ENCODE data around the gene CCDC40. TPM values are rescaled to one million over a fixed set of nuclear protein-coding genes. Genes with fewer than 3 reads are reported as not detected.

The CCDC40 gene
- total RNA-seq, 1 experiment from 2014 or later, result 14.2 TPM

DNA sequence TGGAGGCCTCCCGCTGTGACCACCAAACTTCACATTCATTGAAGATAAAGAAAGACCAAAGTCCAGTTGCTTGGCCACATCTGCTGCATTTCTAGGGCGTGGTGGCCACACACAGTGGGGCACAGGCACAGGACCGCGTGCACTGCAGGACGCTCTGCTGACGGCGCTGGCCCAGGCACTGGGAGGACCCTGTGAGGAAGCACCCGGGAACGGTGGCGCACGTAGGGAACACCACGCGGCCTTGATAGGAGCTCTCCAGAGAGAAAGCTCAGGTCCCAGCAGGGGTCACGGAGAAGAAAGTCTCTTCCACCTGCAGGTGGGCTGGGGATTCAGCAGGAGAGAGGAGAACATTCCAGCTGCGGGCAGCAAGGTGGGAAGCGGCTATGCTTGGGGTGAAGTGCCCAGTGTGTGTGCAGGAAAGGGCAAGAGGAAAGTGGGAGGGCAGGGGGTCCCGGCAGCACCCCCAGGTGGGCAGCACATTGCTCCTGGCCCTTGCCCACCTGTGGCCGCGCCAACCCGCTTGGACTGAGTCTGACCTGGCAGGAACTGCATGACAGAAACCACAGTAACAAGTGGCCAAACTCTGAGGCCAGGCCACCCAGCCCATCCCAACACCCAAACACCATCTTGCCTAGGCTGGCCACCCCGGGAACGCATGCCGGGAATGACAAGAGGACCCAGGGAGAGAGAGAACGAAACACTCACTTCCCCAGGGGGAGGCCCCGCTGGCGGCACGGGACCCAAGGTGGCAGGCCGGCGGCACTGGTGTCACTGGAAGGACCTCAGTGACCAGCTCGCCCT lies 33.6 kb upstream of the CCDC40 start:
- H3K36me3 ChIP-seq (ENCODE audit: low read depth), result no peaks in the 10 kb centered on the region
- no TSS peak for BruUV-seq (replicated peaks)
- no peaks in the 10 kb centered on the region for H3K4me1 ChIP-seq (replicated peaks; ENCODE audit: insufficient read depth)
- intact Hi-C loops (cut with micrococcal nuclease; ENCODE audit: unreplicated experiment), result no loop called here
- TF ChIP-seq EZH2 (IDR thresholded peaks at IDR 0.05; ENCODE audit: low read depth), result no peak
- TF ChIP-seq, protein P1, sequence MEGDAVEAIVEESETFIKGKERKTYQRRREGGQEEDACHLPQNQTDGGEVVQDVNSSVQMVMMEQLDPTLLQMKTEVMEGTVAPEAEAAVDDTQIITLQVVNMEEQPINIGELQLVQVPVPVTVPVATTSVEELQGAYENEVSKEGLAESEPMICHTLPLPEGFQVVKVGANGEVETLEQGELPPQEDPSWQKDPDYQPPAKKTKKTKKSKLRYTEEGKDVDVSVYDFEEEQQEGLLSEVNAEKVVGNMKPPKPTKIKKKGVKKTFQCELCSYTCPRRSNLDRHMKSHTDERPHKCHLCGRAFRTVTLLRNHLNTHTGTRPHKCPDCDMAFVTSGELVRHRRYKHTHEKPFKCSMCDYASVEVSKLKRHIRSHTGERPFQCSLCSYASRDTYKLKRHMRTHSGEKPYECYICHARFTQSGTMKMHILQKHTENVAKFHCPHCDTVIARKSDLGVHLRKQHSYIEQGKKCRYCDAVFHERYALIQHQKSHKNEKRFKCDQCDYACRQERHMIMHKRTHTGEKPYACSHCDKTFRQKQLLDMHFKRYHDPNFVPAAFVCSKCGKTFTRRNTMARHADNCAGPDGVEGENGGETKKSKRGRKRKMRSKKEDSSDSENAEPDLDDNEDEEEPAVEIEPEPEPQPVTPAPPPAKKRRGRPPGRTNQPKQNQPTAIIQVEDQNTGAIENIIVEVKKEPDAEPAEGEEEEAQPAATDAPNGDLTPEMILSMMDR (conservative IDR thresholded peaks at IDR 0.05), result no peak
- CTCF ChIA-PET, result interaction anchor here (0.6 to 0.7 kb wide), 2 partner anchors 10 to 78 kb away, joined by 3 to 4 read pairs; no protein-coding TSS in a partner anchor
- H3F3A ChIP-seq (ENCODE audit: insufficient read depth, low read depth), result 0 out of 2 replicates have a peak, but pooled peaks cover under 1% of the 10 kb centered on the region
- DNase-seq, result no peak
- no peaks in the 10 kb centered on the region for H3K9me3 ChIP-seq (ENCODE audit: insufficient read depth, low read depth)
- no peak overlapping the region for H3K4me2 ChIP-seq
- H3K27ac ChIP-seq, result no peak overlapping the region
- POLR2A ChIA-PET (ENCODE audit: unreplicated experiment), result interaction anchor here (0.6 kb wide), 1 partner anchor 10 kb away, joined by 4 read pairs; no protein-coding TSS in a partner anchor
- H2AFZ ChIP-seq, result no peak overlapping the region
- H3K27me3 ChIP-seq (ENCODE audit: insufficient read depth, low read depth), result no peaks in the 10 kb centered on the region
- H3K4me3 ChIP-seq, result no peak overlapping the region
- no peaks in the 10 kb centered on the region for H3K79me2 ChIP-seq (ENCODE audit: low read depth)
- no peaks in the 10 kb centered on the region for H4K20me1 ChIP-seq (ENCODE audit: insufficient read depth)
- H3K9me2 ChIP-seq (ENCODE audit: insufficient read depth), result no peaks in the 10 kb centered on the region

DNA sequence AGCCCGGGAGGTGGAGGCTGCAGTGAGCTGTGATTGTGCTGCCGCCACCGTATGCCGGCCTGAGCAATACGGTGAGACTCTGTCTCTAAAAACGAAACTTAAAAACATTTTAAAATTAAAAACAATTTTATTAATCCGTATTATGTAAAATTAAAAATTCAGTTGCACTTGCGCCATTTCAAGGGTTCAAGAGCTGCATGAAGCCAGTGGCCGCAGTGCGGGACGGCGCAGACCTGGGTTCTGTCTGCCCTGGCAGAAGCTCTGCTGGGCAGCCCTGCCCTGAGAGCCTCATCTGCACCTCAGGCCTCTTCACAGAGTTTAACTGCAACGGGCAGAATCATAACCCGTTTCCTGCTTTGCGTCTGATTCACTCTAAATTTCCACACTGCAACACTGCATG lies 32.5 kb upstream of the CCDC40 start:
- Histone ChIP-seq H3K27ac (no peak overlapping the region), H3K4me1 (replicated peaks; ENCODE audit: insufficient read depth) (no peaks in the 10 kb centered on the region), H3K27me3 (ENCODE audit: insufficient read depth, low read depth) (no peaks in the 10 kb centered on the region), H4K20me1 (ENCODE audit: insufficient read depth) (no peaks in the 10 kb centered on the region), H2AFZ (no peak overlapping the region), H3K4me3 (no peak overlapping the region), H3F3A (ENCODE audit: insufficient read depth, low read depth) (no peaks in the 10 kb centered on the region), H3K9me2 (ENCODE audit: insufficient read depth) (no peaks in the 10 kb centered on the region), H3K79me2 (ENCODE audit: low read depth) (no peaks in the 10 kb centered on the region), H3K9me3 (ENCODE audit: insufficient read depth, low read depth) (no peaks in the 10 kb centered on the region), H3K4me2 (no peak overlapping the region), H3K36me3 (ENCODE audit: low read depth) (no peaks in the 10 kb centered on the region)
- ChIA-PET CTCF (no interaction called here), POLR2A (ENCODE audit: unreplicated experiment) (no interaction called here)
- no peak for DNase-seq
- no peak for TF ChIP-seq EZH2 (IDR thresholded peaks at IDR 0.05; ENCODE audit: low read depth)
- TF ChIP-seq, protein P1 (conservative IDR thresholded peaks at IDR 0.05), result no peak
- intact Hi-C loops (cut with micrococcal nuclease; ENCODE audit: unreplicated experiment), result no loop called here
- no TSS peak for BruUV-seq (replicated peaks)

DNA sequence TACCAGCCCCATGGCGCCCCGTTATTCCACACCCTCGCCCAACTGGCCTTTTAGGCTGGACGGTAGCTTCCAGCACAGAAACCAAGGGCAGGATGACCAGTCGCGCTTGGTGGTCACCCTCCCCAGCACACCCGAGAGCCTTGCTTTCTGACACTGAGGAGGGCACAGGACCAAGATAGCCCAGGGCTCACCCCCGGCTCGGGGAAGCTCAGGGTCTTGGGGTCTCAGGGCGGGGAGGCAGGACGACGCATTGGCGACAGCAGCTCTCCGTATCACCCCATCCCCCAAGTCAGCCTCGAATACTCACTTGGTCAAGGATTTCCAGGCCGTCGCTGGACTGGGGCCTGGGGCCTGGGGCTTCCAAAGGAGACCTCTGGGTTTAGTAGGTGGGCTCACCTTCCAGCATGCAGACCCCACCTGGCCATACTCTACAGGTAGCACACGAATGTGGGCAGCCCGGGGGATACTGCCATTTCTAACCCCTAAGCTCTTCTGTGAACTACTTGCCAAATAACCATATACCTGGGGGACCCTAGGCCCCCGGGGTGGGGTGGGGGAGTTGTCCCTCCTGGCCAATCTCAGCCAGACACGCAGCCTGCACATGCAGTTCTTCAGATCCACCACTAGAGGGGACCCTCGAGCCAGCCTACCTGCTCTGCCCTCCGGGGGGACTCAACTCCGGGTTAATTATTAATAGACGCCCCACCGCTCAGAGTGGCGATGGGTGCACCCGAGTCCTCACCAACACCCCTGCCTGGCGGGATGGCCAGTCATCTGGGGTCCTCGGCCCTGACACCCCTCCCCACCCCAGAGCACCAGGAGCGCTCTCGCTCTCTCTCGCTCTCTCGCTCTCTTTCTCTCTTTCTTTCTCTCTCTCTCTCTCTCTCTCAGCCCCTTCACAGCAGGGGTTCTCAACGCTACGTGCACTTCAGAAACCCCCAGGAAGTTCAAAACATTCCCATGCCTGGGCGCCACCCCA lies 30.8 kb upstream of the CCDC40 start:
- Histone ChIP-seq H3K4me3 (no peak overlapping the region), H2AFZ (no peak overlapping the region), H3K27ac (no peak overlapping the region), H3K9me2 (ENCODE audit: insufficient read depth) (no peaks in the 10 kb centered on the region), H3K9me3 (ENCODE audit: insufficient read depth, low read depth) (no peaks in the 10 kb centered on the region), H3K4me2 (no peak overlapping the region), H3F3A (ENCODE audit: insufficient read depth, low read depth) (no peaks in the 10 kb centered on the region), H3K79me2 (ENCODE audit: low read depth) (no peaks in the 10 kb centered on the region), H3K27me3 (ENCODE audit: insufficient read depth, low read depth) (no peaks in the 10 kb centered on the region), H3K4me1 (replicated peaks; ENCODE audit: insufficient read depth) (no peaks in the 10 kb centered on the region), H3K36me3 (ENCODE audit: low read depth) (no peaks in the 10 kb centered on the region), H4K20me1 (ENCODE audit: insufficient read depth) (no peaks in the 10 kb centered on the region)
- intact Hi-C loops (cut with micrococcal nuclease; ENCODE audit: unreplicated experiment), result loop anchor here (5.0 kb wide), 2 partner anchors 247 to 407 kb away; no protein-coding TSS in a partner anchor
- POLR2A ChIA-PET (ENCODE audit: unreplicated experiment), result no interaction called here
- no TSS peak for BruUV-seq (replicated peaks)
- CTCF ChIA-PET, result interaction anchor here (0.6 to 1.2 kb wide), 4 partner anchors 20 to 534 kb away, joined by 3 to 13 read pairs (median 4); no protein-coding TSS in a partner anchor
- DNase-seq, result peak in 1 of 2 experiments; percentile 52
- TF ChIP-seq, protein P1 (conservative IDR thresholded peaks at IDR 0.05), result peak; percentile 94
- no peak for TF ChIP-seq EZH2 (IDR thresholded peaks at IDR 0.05; ENCODE audit: low read depth)
